ENCODE measurements around the gene MAP3K15. TPM values are rescaled to one million over a fixed set of nuclear protein-coding genes. Genes with fewer than 3 reads are reported as not detected.

The MAP3K15 gene
- total RNA-seq, 1 experiment from 2014 or later = not detected

- ChIA-PET POLR2A (ENCODE audit: unreplicated experiment) (no interaction called here), CTCF (no interaction called here)
- H3K4me1 ChIP-seq (replicated peaks; ENCODE audit: insufficient read depth) = no peaks in the 10 kb centered on the region
- H3K27me3 ChIP-seq (ENCODE audit: insufficient read depth, low read depth) = no peaks in the 10 kb centered on the region; the same call in 1 of the 2 replicates
- no peaks in the 10 kb centered on the region for H3K36me3 ChIP-seq (ENCODE audit: low read depth)
- no peaks in the 10 kb centered on the region for H3K79me2 ChIP-seq (ENCODE audit: low read depth)
- no peaks in the 10 kb centered on the region for H4K20me1 ChIP-seq (ENCODE audit: insufficient read depth)
- no peak overlapping the region for H3K4me3 ChIP-seq
- H2AFZ ChIP-seq = no peak overlapping the region
- no peak for TF ChIP-seq EZH2 (IDR thresholded peaks at IDR 0.05; ENCODE audit: low read depth)
- no peaks in the 10 kb centered on the region for H3K9me3 ChIP-seq (ENCODE audit: insufficient read depth, low read depth)
- no peak overlapping the region for H3K27ac ChIP-seq
- DNase-seq = no peak
- intact Hi-C loops (cut with micrococcal nuclease; ENCODE audit: unreplicated experiment) = no loop called here
- H3K4me2 ChIP-seq = no peak overlapping the region
- H3F3A ChIP-seq (ENCODE audit: insufficient read depth, low read depth) = no peaks in the 10 kb centered on the region
- BruUV-seq (replicated peaks) = no TSS peak
- no peaks in the 10 kb centered on the region for H3K9me2 ChIP-seq (ENCODE audit: insufficient read depth)
Observed at GRCh38 chrX:19392078-19392477, 123.2 kb downstream of the MAP3K15 start.

DNA sequence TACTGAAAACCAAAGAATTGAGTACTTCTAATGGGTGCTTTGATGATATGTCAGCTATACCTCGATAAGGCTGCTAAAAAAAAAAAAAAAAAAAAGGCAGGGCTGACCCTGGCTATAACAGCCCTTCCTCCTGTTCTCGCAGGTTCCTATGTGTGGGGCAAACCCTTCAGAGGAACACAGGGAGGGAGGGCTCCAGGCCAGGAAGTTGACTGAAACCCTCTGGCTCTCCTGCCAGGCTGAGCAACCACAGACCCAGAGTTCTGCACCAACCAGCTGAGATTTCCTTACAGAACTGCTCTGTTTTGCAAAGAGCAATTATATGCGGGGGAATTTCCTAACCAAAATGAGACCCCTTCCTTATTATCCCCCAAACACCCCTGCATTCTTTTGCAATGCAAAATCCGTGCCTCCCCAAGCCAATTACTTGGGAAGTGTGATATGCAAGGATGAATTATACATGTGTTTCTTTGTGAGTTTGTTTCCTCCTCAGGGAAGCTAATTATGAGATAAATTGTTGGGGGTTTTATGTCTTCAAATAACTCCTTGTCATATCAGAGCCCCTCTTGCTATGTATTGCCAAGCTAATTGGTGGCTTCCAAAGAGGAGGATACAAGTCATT, 126.0 kb downstream of the MAP3K15 start:
- Histone ChIP-seq H3K9me3 (ENCODE audit: insufficient read depth, low read depth) (no peaks in the 10 kb centered on the region), H3K4me1 (replicated peaks; ENCODE audit: insufficient read depth) (no peaks in the 10 kb centered on the region), H2AFZ (no peak overlapping the region), H4K20me1 (ENCODE audit: insufficient read depth) (no peaks in the 10 kb centered on the region), H3F3A (ENCODE audit: insufficient read depth, low read depth) (no peaks in the 10 kb centered on the region), H3K27me3 (ENCODE audit: insufficient read depth, low read depth) (peaks cover 4% of the 10 kb centered on the region; the same call in 1 of the 2 replicates), H3K4me3 (no peak overlapping the region), H3K79me2 (ENCODE audit: low read depth) (no peaks in the 10 kb centered on the region), H3K27ac (no peak overlapping the region), H3K36me3 (ENCODE audit: low read depth) (no peaks in the 10 kb centered on the region), H3K4me2 (no peak overlapping the region), H3K9me2 (ENCODE audit: insufficient read depth) (no peaks in the 10 kb centered on the region)
- no TSS peak for BruUV-seq (replicated peaks)
- no peak for DNase-seq
- CTCF ChIA-PET = interaction anchor here (0.6 kb wide), 1 partner anchor 156 kb away, joined by 5 read pairs; no protein-coding TSS in a partner anchor
- TF ChIP-seq EZH2 (IDR thresholded peaks at IDR 0.05; ENCODE audit: low read depth) = no peak
- intact Hi-C loops (cut with micrococcal nuclease; ENCODE audit: unreplicated experiment) = no loop called here
- POLR2A ChIA-PET (ENCODE audit: unreplicated experiment) = no interaction called here

DNA sequence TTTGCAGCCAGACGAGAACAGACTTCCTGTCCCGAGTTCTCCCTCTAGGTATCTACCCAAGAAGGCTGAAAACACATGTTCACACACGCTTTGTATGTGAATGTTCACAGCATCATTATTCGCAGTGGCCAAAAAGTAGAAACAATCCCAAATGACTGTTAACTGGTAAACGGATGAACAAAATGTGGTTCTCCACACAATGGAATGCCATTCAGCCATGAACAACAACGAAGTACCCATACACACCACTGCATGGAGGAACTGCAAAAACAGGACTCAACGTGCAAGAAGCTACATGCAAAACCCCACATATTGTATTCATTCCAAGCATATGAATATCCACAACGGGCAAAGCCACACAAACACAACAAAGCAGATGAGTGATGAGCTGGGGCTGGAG, 126.6 kb downstream of the MAP3K15 start:
- intact Hi-C loops (cut with micrococcal nuclease; ENCODE audit: unreplicated experiment) = no loop called here
- H3K4me2 ChIP-seq = no peak overlapping the region
- H3K9me3 ChIP-seq (ENCODE audit: insufficient read depth, low read depth) = no peaks in the 10 kb centered on the region
- H3K79me2 ChIP-seq (ENCODE audit: low read depth) = no peaks in the 10 kb centered on the region
- no peaks in the 10 kb centered on the region for H3K36me3 ChIP-seq (ENCODE audit: low read depth)
- H4K20me1 ChIP-seq (ENCODE audit: insufficient read depth) = no peaks in the 10 kb centered on the region
- H3K9me2 ChIP-seq (ENCODE audit: insufficient read depth) = no peaks in the 10 kb centered on the region
- H3F3A ChIP-seq (ENCODE audit: insufficient read depth, low read depth) = no peaks in the 10 kb centered on the region
- no TSS peak for BruUV-seq (replicated peaks)
- TF ChIP-seq, protein P1, sequence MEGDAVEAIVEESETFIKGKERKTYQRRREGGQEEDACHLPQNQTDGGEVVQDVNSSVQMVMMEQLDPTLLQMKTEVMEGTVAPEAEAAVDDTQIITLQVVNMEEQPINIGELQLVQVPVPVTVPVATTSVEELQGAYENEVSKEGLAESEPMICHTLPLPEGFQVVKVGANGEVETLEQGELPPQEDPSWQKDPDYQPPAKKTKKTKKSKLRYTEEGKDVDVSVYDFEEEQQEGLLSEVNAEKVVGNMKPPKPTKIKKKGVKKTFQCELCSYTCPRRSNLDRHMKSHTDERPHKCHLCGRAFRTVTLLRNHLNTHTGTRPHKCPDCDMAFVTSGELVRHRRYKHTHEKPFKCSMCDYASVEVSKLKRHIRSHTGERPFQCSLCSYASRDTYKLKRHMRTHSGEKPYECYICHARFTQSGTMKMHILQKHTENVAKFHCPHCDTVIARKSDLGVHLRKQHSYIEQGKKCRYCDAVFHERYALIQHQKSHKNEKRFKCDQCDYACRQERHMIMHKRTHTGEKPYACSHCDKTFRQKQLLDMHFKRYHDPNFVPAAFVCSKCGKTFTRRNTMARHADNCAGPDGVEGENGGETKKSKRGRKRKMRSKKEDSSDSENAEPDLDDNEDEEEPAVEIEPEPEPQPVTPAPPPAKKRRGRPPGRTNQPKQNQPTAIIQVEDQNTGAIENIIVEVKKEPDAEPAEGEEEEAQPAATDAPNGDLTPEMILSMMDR (conservative IDR thresholded peaks at IDR 0.05) = no peak
- no peak for TF ChIP-seq EZH2 (IDR thresholded peaks at IDR 0.05; ENCODE audit: low read depth)
- DNase-seq = no peak
- H3K27me3 ChIP-seq (ENCODE audit: insufficient read depth, low read depth) = 0 out of 2 replicates have a peak, but pooled peaks cover 4% of the 10 kb centered on the region
- no peak overlapping the region for H3K27ac ChIP-seq
- H2AFZ ChIP-seq = no peak overlapping the region
- H3K4me3 ChIP-seq = no peak overlapping the region
- H3K4me1 ChIP-seq (replicated peaks; ENCODE audit: insufficient read depth) = no peaks in the 10 kb centered on the region
- POLR2A ChIA-PET (ENCODE audit: unreplicated experiment) = no interaction called here
- CTCF ChIA-PET = interaction anchor here (0.6 kb wide), 1 partner anchor 156 kb away, joined by 5 read pairs; no protein-coding TSS in a partner anchor

DNA sequence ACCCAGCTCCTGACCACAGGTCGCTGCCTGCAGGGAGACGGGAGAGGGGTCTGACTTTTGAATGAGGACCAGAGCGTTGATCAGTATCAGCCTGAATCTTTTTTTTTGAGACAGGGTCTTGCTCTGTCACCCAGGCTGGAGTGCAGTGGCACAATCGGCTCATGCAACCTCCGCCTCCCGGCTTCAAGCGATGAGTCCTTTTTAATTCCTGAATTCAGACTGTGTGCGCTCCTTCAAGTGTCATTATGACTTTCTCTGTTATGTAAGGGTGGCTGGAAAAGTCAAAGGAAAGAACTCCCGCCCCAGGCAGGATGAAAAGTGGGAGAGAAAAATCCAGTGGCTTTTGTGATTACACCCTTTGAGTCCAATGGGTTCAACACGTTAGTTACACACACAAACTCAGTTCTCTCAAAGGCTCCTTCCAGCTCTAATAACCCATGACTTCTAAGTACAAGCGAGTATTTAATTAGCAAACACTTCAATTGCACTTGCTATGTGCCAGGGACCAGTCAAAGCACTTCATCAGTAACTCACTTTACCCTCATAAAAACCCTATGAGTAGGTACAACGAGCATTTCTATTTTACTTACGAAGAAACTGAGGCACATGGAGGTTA, 127.1 kb downstream of the MAP3K15 start:
- Histone ChIP-seq H3K4me1 (replicated peaks; ENCODE audit: insufficient read depth) (no peaks in the 10 kb centered on the region), H3F3A (ENCODE audit: insufficient read depth, low read depth) (no peaks in the 10 kb centered on the region), H3K79me2 (ENCODE audit: low read depth) (no peaks in the 10 kb centered on the region), H3K4me2 (no peak overlapping the region), H3K9me2 (ENCODE audit: insufficient read depth) (no peaks in the 10 kb centered on the region), H3K36me3 (ENCODE audit: low read depth) (no peaks in the 10 kb centered on the region), H3K9me3 (ENCODE audit: insufficient read depth, low read depth) (no peaks in the 10 kb centered on the region), H3K27me3 (ENCODE audit: insufficient read depth, low read depth) (0 out of 2 replicates have a peak, but pooled peaks cover 4% of the 10 kb centered on the region), H3K27ac (no peak overlapping the region), H2AFZ (no peak overlapping the region), H4K20me1 (ENCODE audit: insufficient read depth) (no peaks in the 10 kb centered on the region), H3K4me3 (no peak overlapping the region)
- TF ChIP-seq, protein P1 (conservative IDR thresholded peaks at IDR 0.05) = no peak
- TF ChIP-seq EZH2 (IDR thresholded peaks at IDR 0.05; ENCODE audit: low read depth) = no peak
- BruUV-seq (replicated peaks) = no TSS peak
- no peak for DNase-seq
- CTCF ChIA-PET = no interaction called here
- intact Hi-C loops (cut with micrococcal nuclease; ENCODE audit: unreplicated experiment) = no loop called here
- POLR2A ChIA-PET (ENCODE audit: unreplicated experiment) = no interaction called here

All from PC-9 (cell line).